Lower lobe of right lung (tissue), 2 donors: Measurements from ENCODE around the gene ZNF385B. TPM values are rescaled to one million over a fixed set of nuclear protein-coding genes. Genes with fewer than 3 reads are reported as not detected.

Experiments used
- ATAC-seq, 2 donors: fragments of 200-7000 bp; cut with Tn5 transposase; one replicate each; pipeline ENCODE4 v1.9.1; 2020 to 2022; ENCODE audit warnings: mild to moderate bottlenecking in 2 of 2, moderate library complexity in 2 of 2
- DNase-seq: peaks from one replicate; pipeline ENCODE4 v3.0.0-alpha.2; 2020
- H3K27ac ChIP-seq: fragments of 200-600 bp; one replicate; pipeline ENCODE4 v1.8.0; 2022
- H3K27me3 ChIP-seq: fragments of 200-600 bp; one replicate; pipeline ENCODE4 v1.8.0; 2022; ENCODE audit warnings: low read depth
- H3K36me3 ChIP-seq: fragments of 200-600 bp; one replicate; pipeline ENCODE4 v1.8.0; 2022; ENCODE audit warnings: mild to moderate bottlenecking
- H3K4me1 ChIP-seq: fragments of 200-600 bp; one replicate; pipeline ENCODE4 v1.8.0; 2022
- H3K4me3 ChIP-seq: fragments of 200-600 bp; one replicate; pipeline ENCODE4 v1.8.0; 2022; ENCODE audit warnings: mild to moderate bottlenecking
- H3K9me3 ChIP-seq: fragments of 200-600 bp; one replicate; pipeline ENCODE4 v1.8.0; 2022
- intact Hi-C: fragments of 100-400 bp; cut with DNase I; formaldehyde crosslinking; loops from one replicate; pipeline ENCODE4 v1.11.0; 2022
- total RNA-seq: library from RNA; stranded (reverse); fragmentation: NEBNext Ultra II Directional; extraction: Animal tissue kit (Norgen Biotek cat#: 25700); gene quantifications from one replicate; pipeline ENCODE4 v1.2.1, GENCODE V29; 2021
- TF ChIP-seq, protein P1 (sequence below): fragments of 200-600 bp; IDR thresholded peaks from one replicate; pipeline ENCODE4 v1.8.0; 2022; ENCODE audit warnings: antibody characterized with exemption, mild to moderate bottlenecking
- donor health status: DM: no; HTN: yes; CAD: no; lungs with severe emphysema.

Gene ZNF385B
- total RNA-seq, 1 donor from 2014 or later = 63.2 TPM

DNA sequence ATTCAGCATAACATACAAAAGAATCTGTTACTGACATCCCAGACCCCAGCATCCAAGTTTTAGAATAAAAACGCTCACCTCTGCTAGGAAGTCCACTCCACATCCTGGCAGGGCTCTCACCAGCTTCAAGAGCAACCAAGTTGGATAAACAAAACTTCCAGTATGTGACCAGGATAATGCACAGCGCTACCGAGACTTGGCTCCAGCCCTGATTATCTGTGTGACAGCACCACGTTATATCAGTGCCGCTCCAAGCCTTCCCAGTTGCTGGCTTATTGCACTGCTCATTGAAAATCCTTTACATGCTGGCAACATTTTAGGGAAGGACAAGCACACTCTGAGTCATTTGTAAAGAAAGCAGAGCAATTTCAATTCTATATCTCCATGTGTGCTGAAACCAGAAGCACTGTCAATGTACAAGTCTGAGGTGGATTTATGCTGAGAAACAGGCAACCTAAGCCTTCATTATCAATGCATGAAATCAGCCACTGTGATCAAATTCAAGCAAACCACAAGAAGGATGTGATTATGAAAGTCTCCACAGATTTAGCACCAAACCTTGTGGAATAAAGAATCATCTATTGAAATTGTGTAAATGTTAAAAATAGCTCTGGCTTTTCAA lies 115.7 kb downstream of the ZNF385B start:
- TF ChIP-seq, protein P1, sequence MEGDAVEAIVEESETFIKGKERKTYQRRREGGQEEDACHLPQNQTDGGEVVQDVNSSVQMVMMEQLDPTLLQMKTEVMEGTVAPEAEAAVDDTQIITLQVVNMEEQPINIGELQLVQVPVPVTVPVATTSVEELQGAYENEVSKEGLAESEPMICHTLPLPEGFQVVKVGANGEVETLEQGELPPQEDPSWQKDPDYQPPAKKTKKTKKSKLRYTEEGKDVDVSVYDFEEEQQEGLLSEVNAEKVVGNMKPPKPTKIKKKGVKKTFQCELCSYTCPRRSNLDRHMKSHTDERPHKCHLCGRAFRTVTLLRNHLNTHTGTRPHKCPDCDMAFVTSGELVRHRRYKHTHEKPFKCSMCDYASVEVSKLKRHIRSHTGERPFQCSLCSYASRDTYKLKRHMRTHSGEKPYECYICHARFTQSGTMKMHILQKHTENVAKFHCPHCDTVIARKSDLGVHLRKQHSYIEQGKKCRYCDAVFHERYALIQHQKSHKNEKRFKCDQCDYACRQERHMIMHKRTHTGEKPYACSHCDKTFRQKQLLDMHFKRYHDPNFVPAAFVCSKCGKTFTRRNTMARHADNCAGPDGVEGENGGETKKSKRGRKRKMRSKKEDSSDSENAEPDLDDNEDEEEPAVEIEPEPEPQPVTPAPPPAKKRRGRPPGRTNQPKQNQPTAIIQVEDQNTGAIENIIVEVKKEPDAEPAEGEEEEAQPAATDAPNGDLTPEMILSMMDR = no peak
- H3K27ac ChIP-seq = peak overlapping the region; percentile 74
- H3K4me3 ChIP-seq = peak overlapping the region; percentile 40
- intact Hi-C loops = no loop called here
- no peaks in the 10 kb centered on the region for H3K36me3 ChIP-seq
- H3K9me3 ChIP-seq = no peaks in the 10 kb centered on the region
- no peaks in the 10 kb centered on the region for H3K27me3 ChIP-seq
- ATAC-seq = peak; percentile 65 to 71
- peaks cover 9% of the 10 kb centered on the region for H3K4me1 ChIP-seq
- DNase-seq = peak; percentile 52

DNA sequence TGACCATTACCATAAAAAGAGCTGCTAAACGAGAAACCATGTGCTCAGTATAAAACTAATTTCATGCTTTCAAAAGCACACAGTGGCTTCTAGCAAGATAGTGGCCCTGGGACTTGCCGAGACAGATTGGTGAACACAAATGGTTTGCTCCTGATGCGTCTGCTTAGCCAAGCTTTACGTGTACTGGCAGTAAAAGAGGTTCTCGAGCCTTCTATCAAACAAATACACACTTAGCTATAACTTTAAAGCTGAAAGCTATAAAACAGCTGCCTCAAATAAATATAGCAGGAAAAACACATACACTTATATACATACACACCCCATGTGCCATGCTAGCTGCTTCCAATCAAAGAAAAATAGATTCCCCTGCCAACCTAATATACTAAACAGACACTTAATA lies 117.0 kb downstream of the ZNF385B start:
- DNase-seq (no peak), ATAC-seq (peak in 1 of 2 donors; percentile 41)
- no peaks in the 10 kb centered on the region for H3K27me3 ChIP-seq
- intact Hi-C loops = no loop called here
- H3K27ac ChIP-seq = peak overlapping the region; percentile 74
- H3K4me3 ChIP-seq = peak overlapping the region; percentile 40
- TF ChIP-seq, protein P1 = no peak
- H3K9me3 ChIP-seq = no peaks in the 10 kb centered on the region
- peaks cover 7% of the 10 kb centered on the region for H3K4me1 ChIP-seq
- no peaks in the 10 kb centered on the region for H3K36me3 ChIP-seq

DNA sequence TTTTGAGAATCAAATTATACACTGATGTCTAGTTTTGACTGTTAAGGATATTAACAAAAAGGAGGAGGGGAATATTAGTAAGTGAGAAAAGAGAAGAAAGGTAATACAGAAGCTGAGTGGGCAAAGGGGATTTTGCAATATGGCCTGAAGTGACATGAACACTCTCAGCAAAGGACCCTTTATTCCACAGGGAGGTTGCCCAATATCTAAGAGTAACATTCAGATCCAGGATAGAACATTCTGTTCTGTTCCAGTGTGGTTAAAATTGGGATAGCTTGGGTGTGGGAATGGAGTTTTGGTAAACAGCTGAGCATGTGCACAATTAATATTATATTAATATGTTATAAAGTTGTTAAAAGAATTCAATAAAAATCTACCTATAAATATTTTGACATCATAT lies 120.1 kb downstream of the ZNF385B start:
- Histone ChIP-seq H3K36me3 (no peaks in the 10 kb centered on the region), H3K9me3 (no peaks in the 10 kb centered on the region), H3K27me3 (no peaks in the 10 kb centered on the region), H3K4me1 (peaks cover 4% of the 10 kb centered on the region), H3K27ac (peak overlapping the region; percentile 57), H3K4me3 (no peak overlapping the region)
- intact Hi-C loops = no loop called here
- DNase-seq (no peak), ATAC-seq (peak; percentile 67 to 69)
- TF ChIP-seq, protein P1 = no peak

DNA sequence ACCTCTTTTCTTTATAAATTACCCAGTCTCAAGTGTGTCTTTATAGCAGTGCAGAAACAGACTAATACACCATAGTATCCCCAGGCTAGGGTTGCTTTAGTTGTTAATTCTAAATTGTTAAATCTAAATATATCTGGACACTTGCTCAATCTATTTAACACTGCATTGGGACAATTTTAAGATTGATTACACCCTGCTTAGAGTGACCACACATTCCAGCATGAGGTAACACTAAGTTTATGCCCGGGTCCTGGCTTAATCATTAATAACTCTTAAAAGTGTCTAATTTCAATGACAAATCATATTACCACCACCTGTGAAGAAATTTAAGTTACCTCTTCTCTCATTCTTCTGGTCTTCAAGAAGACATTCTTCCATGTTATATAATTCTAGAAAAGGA lies 131.4 kb downstream of the ZNF385B start:
- Histone ChIP-seq H3K27me3 (no peaks in the 10 kb centered on the region), H3K27ac (no peak overlapping the region), H3K9me3 (no peaks in the 10 kb centered on the region), H3K4me3 (no peak overlapping the region), H3K4me1 (no peaks in the 10 kb centered on the region), H3K36me3 (no peaks in the 10 kb centered on the region)
- ATAC-seq (peak in 1 of 2 donors; percentile 43), DNase-seq (no peak)
- intact Hi-C loops = no loop called here
- TF ChIP-seq, protein P1 = no peak

DNA sequence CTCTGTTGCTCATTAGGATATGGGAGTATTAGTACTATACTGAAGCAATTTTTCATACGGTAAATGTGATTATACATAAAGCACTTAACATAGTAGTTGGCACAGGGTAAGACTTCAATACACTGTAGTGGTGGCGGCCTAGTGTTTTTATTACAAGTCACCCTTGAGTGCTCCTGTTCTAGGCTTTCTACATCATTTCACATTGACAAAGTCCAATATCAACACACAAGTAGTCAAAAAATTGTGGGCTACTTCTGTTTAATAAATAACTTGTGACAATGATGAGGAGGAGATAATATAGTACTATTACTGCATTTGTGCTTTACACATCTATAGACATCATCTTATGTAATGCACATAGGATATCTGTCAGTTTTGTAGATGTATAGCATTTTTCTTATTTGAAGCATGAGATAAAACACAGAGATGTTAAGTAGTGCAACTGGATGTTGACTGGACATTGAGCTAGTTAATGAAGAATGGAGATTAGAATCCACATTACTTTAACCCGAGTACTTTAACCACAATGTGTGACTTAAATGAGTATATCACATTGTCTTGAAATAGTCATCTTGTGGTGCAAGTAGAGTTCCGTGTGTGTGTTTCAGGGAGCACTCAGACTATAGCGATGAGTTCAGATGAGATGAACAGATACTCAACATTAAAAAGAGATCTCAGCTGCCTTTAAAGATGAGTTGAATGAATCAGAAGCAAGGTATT lies 134.8 kb downstream of the ZNF385B start:
- Histone ChIP-seq H3K4me1 (no peaks in the 10 kb centered on the region), H3K9me3 (no peaks in the 10 kb centered on the region), H3K4me3 (no peak overlapping the region), H3K27ac (no peak overlapping the region), H3K27me3 (no peaks in the 10 kb centered on the region), H3K36me3 (no peaks in the 10 kb centered on the region)
- TF ChIP-seq, protein P1 = no peak
- no peak for ATAC-seq
- intact Hi-C loops = no loop called here
- no peak for DNase-seq
